Pons (tissue), 1 donor: ENCODE measurements around the gene OR10G7.
"Not testable (repeated sequence)": the region's sequence is repeated elsewhere in the genome, so short reads cannot be mapped to it uniquely, and the experiment has no call there.

ENCODE experiments used
- DNase-seq: peaks from one replicate; pipeline ENCODE4 v3.0.0-alpha.2; 2016; ENCODE audit warnings: low spot score

Gene OR10G7

GRCh38 chr11:124039557-124039956, 1.6 kb downstream of the OR10G7 start:
- no peak for DNase-seq

- DNase-seq = no peak
These were observed 4.5 kb downstream of the OR10G7 start for GRCh38 chr11:124036666-124037065.

- no peak for DNase-seq
These were observed 14.6 kb downstream of the OR10G7 start, which contains the start of gene OR10G8 for GRCh38 chr11:124026498-124026897. Gene OR10G8, plus strand, starts transcription at chr11:124026798. Its CDS starts 2,825 bp downstream, at chr11:124029623.

- not testable (repeated sequence) for DNase-seq
These were observed 25.3 kb downstream of the OR10G7 start for GRCh38 chr11:124015837-124016236.

GRCh38 chr11:124012697-124013096, 28.4 kb downstream of the OR10G7 start, which contains the start of gene OR10G4:
Gene OR10G4, plus strand, starts transcription at chr11:124012997. Its CDS starts 2,578 bp downstream, at chr11:124015575.
- DNase-seq = no peak

- DNase-seq = no peak
These were observed 46.0 kb downstream of the OR10G7 start, which contains the start of gene OR10G6 for GRCh38 chr11:123995119-123995518. Gene OR10G6, minus strand, starts transcription at chr11:123995161. Its CDS starts 0 bp downstream, at chr11:123995161.
